HEK293T (cell line): ENCODE data around the gene DBP.
"Not testable (repeated sequence)": the region's sequence is repeated elsewhere in the genome, so short reads cannot be mapped to it uniquely, and the experiment has no call there.

Experiments used
- FOXM1 ChIP-seq: fragments of 450-650 bp; IDR thresholded peaks from 2 replicates; pipeline ENCODE4 v1.6.1; 2017; ENCODE audit warnings: mild to moderate bottlenecking, borderline replicate concordance
- L3MBTL2 ChIP-seq: fragments of 450-650 bp; conservative IDR thresholded peaks from 2 replicates; pipeline ENCODE4 v1.6.1; 2016; ENCODE audit warnings: mild to moderate bottlenecking
- LEF1 ChIP-seq: fragments of 450-650 bp; IDR thresholded peaks from 2 replicates; pipeline ENCODE4 v1.6.1; 2017; ENCODE audit warnings: mild to moderate bottlenecking, borderline replicate concordance
- SP1 ChIP-seq: fragments of 450-650 bp; IDR thresholded peaks from 2 replicates; pipeline ENCODE4 v1.6.1; 2017
- SUZ12 ChIP-seq: fragments of 450-650 bp; IDR thresholded peaks from 2 replicates; pipeline ENCODE4 v1.6.1; 2016; ENCODE audit warnings: mild to moderate bottlenecking
- TARDBP ChIP-seq: fragments of 450-650 bp; IDR thresholded peaks from 2 replicates; pipeline ENCODE4 v1.6.1; 2016
- ZNF384 ChIP-seq: fragments of 450-650 bp; IDR thresholded peaks from 2 replicates; pipeline ENCODE4 v1.6.1; 2016

GRCh38 chr19:48680006-48680405 lies 42.8 kb upstream of the DBP start:
- not testable (repeated sequence) for TF ChIP-seq L3MBTL2, LEF1, FOXM1, SP1, SUZ12, ZNF384, TARDBP
